Loucy (cell line): ENCODE data around the gene CLMN.
"Not testable (repeated sequence)": the region's sequence is repeated elsewhere in the genome, so short reads cannot be mapped to it uniquely, and the experiment has no call there.

Experiments
- H2AFZ ChIP-seq: fragments of 200-600 bp; sonication (generic); 2 replicates; pipeline ENCODE4 v1.6.0; 2016; ENCODE audit warnings: antibody characterized with exemption, mild to moderate bottlenecking, low read length, moderate library complexity
- H3F3A ChIP-seq: fragments of 200-600 bp; 2 replicates; pipeline ENCODE4 v1.6.0; 2016; ENCODE audit warnings: antibody characterized with exemption, low read depth, mild to moderate bottlenecking
- H3K27me3 ChIP-seq: fragments of 200-600 bp; sonication (generic); 2 replicates; pipeline ENCODE4 v1.6.1; 2014; ENCODE audit warnings: low read length, mild to moderate bottlenecking; ENCODE audit not compliant: insufficient read depth, poor library complexity, severe bottlenecking
- H3K36me3 ChIP-seq: fragments of 200-600 bp; sonication (generic); 2 replicates; pipeline ENCODE4 v1.6.1; 2016; ENCODE audit warnings: low read length; ENCODE audit not compliant: insufficient read depth
- H3K4me1 ChIP-seq: fragments of 200-600 bp; sonication (generic); 2 replicates; pipeline ENCODE4 v1.5.1; 2014; ENCODE audit warnings: low read length, mild to moderate bottlenecking; ENCODE audit not compliant: insufficient read depth, poor library complexity, severe bottlenecking
- H3K4me2 ChIP-seq: fragments of 200-600 bp; sonication (generic); 2 replicates; pipeline ENCODE4 v1.6.0; 2014; ENCODE audit warnings: antibody characterized with exemption, low read length, low read depth, mild to moderate bottlenecking; ENCODE audit not compliant: poor library complexity, severe bottlenecking
- H3K4me3 ChIP-seq: fragments of 200-600 bp; sonication (generic); 2 replicates; pipeline ENCODE4 v1.5.1; 2014; ENCODE audit warnings: low read length, mild to moderate bottlenecking, mixed read lengths; ENCODE audit not compliant: poor library complexity, severe bottlenecking
- H3K79me2 ChIP-seq: fragments of 200-600 bp; sonication (generic); 2 replicates; pipeline ENCODE4 v1.6.1; 2014; ENCODE audit warnings: low read length; ENCODE audit not compliant: insufficient read depth
- H3K9ac ChIP-seq: fragments of 200-600 bp; sonication (generic); 2 replicates; pipeline ENCODE4 v1.6.0; 2014; ENCODE audit warnings: mild to moderate bottlenecking, low read depth, low read length, moderate library complexity; ENCODE audit not compliant: poor library complexity, severe bottlenecking
- H3K9me2 ChIP-seq: fragments of 200-600 bp; sonication (generic); replicated peaks from 2 replicates; pipeline ENCODE4 v1.6.1; 2016; ENCODE audit warnings: low read depth, low read length, mixed read lengths
- H3K9me3 ChIP-seq: fragments of 200-600 bp; sonication (generic); 2 replicates; pipeline ENCODE4 v1.6.1; 2014; ENCODE audit warnings: mild to moderate bottlenecking, antibody characterized with exemption, low read length, low read depth; ENCODE audit not compliant: insufficient read depth
- H4K20me1 ChIP-seq: fragments of 200-600 bp; sonication (generic); 2 replicates; pipeline ENCODE4 v1.6.0; 2014; ENCODE audit warnings: antibody characterized with exemption, low read length, mild to moderate bottlenecking; ENCODE audit not compliant: insufficient read depth, poor library complexity, severe bottlenecking
- EZH2phosphoT487 ChIP-seq: fragments of 200-600 bp; IDR thresholded peaks from 2 replicates; pipeline ENCODE4 v1.6.1; 2018; ENCODE audit warnings: antibody characterized with exemption, mild to moderate bottlenecking, moderate library complexity, borderline replicate concordance
- TF ChIP-seq, protein P1 (sequence below): fragments of 200-600 bp; sonication (generic); conservative IDR thresholded peaks from 2 replicates; pipeline ENCODE4 v1.5.1; 2014; ENCODE audit warnings: mild to moderate bottlenecking, antibody characterized with exemption, low read length

The CLMN gene

GRCh38 chr14:95286645-95287044, 33.1 kb downstream of the CLMN start:
- H3K4me3 ChIP-seq = no peak overlapping the region
- H3K36me3 ChIP-seq = no peaks in the 10 kb centered on the region
- no peaks in the 10 kb centered on the region for H3K27me3 ChIP-seq
- TF ChIP-seq EZH2phosphoT487 = no peak
- TF ChIP-seq, protein P1, sequence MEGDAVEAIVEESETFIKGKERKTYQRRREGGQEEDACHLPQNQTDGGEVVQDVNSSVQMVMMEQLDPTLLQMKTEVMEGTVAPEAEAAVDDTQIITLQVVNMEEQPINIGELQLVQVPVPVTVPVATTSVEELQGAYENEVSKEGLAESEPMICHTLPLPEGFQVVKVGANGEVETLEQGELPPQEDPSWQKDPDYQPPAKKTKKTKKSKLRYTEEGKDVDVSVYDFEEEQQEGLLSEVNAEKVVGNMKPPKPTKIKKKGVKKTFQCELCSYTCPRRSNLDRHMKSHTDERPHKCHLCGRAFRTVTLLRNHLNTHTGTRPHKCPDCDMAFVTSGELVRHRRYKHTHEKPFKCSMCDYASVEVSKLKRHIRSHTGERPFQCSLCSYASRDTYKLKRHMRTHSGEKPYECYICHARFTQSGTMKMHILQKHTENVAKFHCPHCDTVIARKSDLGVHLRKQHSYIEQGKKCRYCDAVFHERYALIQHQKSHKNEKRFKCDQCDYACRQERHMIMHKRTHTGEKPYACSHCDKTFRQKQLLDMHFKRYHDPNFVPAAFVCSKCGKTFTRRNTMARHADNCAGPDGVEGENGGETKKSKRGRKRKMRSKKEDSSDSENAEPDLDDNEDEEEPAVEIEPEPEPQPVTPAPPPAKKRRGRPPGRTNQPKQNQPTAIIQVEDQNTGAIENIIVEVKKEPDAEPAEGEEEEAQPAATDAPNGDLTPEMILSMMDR = no peak
- no peak overlapping the region for H3K9ac ChIP-seq
- H3K9me3 ChIP-seq = no peaks in the 10 kb centered on the region
- H3K4me1 ChIP-seq = no peaks in the 10 kb centered on the region
- no peaks in the 10 kb centered on the region for H3F3A ChIP-seq
- no peaks in the 10 kb centered on the region for H3K9me2 ChIP-seq
- H4K20me1 ChIP-seq = no peaks in the 10 kb centered on the region
- H3K4me2 ChIP-seq = no peak overlapping the region
- no peaks in the 10 kb centered on the region for H3K79me2 ChIP-seq
- no peak overlapping the region for H2AFZ ChIP-seq

GRCh38 chr14:95285566-95285965, 34.1 kb downstream of the CLMN start:
- no peaks in the 10 kb centered on the region for H3K4me1 ChIP-seq
- H3F3A ChIP-seq = no peaks in the 10 kb centered on the region
- no peak overlapping the region for H2AFZ ChIP-seq
- H3K9ac ChIP-seq = no peak overlapping the region
- H3K36me3 ChIP-seq = no peaks in the 10 kb centered on the region
- H3K9me2 ChIP-seq = no peaks in the 10 kb centered on the region
- TF ChIP-seq, protein P1 = no peak
- no peaks in the 10 kb centered on the region for H3K79me2 ChIP-seq
- H4K20me1 ChIP-seq = no peaks in the 10 kb centered on the region
- H3K4me3 ChIP-seq = no peak overlapping the region
- H3K4me2 ChIP-seq = no peak overlapping the region
- no peaks in the 10 kb centered on the region for H3K27me3 ChIP-seq
- no peaks in the 10 kb centered on the region for H3K9me3 ChIP-seq

- not testable (repeated sequence) for H3F3A ChIP-seq, H3K9me3 ChIP-seq, H3K27me3 ChIP-seq, H4K20me1 ChIP-seq, H3K4me2 ChIP-seq, H2AFZ ChIP-seq, H3K79me2 ChIP-seq, H3K9ac ChIP-seq, H3K4me3 ChIP-seq, H3K9me2 ChIP-seq, H3K36me3 ChIP-seq, H3K4me1 ChIP-seq
Measured at GRCh38 chr14:95283802-95284201, 35.9 kb downstream of the CLMN start.

DNA sequence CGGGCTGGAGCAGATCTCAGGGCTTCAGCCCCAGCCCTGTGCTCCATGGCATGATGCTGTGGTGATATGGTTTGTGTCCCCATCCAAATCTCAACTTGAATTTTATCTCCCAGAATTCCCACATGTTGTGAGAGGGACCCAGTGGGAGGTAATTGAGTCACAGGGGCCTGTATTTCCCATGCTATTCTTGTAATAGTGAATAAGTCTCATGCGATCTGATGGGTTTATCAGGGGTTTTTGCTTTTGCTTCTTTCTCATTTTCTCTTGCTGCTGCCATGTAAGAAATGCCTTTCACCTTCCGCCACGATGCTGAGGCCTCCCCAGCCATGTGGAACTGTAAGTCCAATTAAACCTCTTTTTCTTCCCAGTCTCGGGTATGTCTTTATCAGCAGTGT, 36.7 kb downstream of the CLMN start:
- not testable (repeated sequence) for H3K9me3 ChIP-seq, H3K27me3 ChIP-seq, H3F3A ChIP-seq, H3K9me2 ChIP-seq, H2AFZ ChIP-seq, H3K4me3 ChIP-seq, H3K4me2 ChIP-seq, H3K9ac ChIP-seq, H3K4me1 ChIP-seq, H3K79me2 ChIP-seq, H4K20me1 ChIP-seq, H3K36me3 ChIP-seq
